H1 (cell line): ENCODE data around the gene UBTD1. TPM values are rescaled to one million over a fixed set of nuclear protein-coding genes. Genes with fewer than 3 reads are reported as not detected.

ENCODE experiments used
- CTCF ChIA-PET: fragments of 300-600 bp; sonication (Branson Sonifier 250); formaldehyde crosslinking; loops from one replicate; lab custom pipeline; 2021; ENCODE audit not compliant: partially characterized antibody; lab: Charles Lee
- POLR2A ChIA-PET: fragments of 300-600 bp; sonication (Branson Sonifier 250); formaldehyde crosslinking; loops from one replicate; lab custom pipeline; 2021; ENCODE audit warnings: inconsistent platforms; ENCODE audit not compliant: partially characterized antibody; lab: Charles Lee
- DNase-seq, 2 experiments: peaks; one replicate each; pipeline versions ENCODE4 v3.0.0 to v3.0.0-alpha.2; 2010 to 2022; ENCODE audit warnings: low spot score in 2 of 2, low read depth in 1 of 2, mixed read lengths in 1 of 2
- FAIRE-seq: peaks from 2 replicates; lab custom pipeline; 2011; peaks lifted over from hg19 to GRCh38; lab: Jason Lieb, UNC
- H2AFZ ChIP-seq: 2 replicates; pipeline ENCODE4 v1.8.1; 2012; ENCODE audit warnings: low read length, inconsistent platforms
- H2AK5ac ChIP-seq: 2 replicates; pipeline ENCODE4 v1.6.1; 2013; ENCODE audit warnings: low read depth, low read length
- H2BK120ac ChIP-seq: replicated peaks from 2 replicates; pipeline ENCODE3; 2013; ENCODE audit warnings: low read depth, low read length, inconsistent platforms
- H2BK12ac ChIP-seq: 2 replicates; pipeline ENCODE4 v1.6.1; 2013; ENCODE audit warnings: low read depth, low read length
- H2BK15ac ChIP-seq: 2 replicates; pipeline ENCODE4 v1.6.1; 2013; ENCODE audit warnings: low read length
- H2BK20ac ChIP-seq: 2 replicates; pipeline ENCODE4 v1.6.1; 2013; ENCODE audit warnings: low read length
- H2BK5ac ChIP-seq: 2 replicates; pipeline ENCODE4 v1.6.1; 2013; ENCODE audit warnings: low read depth, low read length
- H3K14ac ChIP-seq: 2 replicates; pipeline ENCODE4 v1.6.1; 2013; ENCODE audit warnings: inconsistent platforms; ENCODE audit not compliant: insufficient read length
- H3K18ac ChIP-seq: 2 replicates; pipeline ENCODE4 v1.6.1; 2013; ENCODE audit warnings: low read length; ENCODE audit errors: extremely low read depth
- H3K23ac ChIP-seq: 2 replicates; pipeline ENCODE4 v1.6.1; 2013; ENCODE audit warnings: inconsistent platforms; ENCODE audit not compliant: insufficient read length
- H3K23me2 ChIP-seq: 2 replicates; pipeline ENCODE4 v1.6.1; 2013; ENCODE audit warnings: low read depth, low read length
- H3K27ac ChIP-seq: 2 replicates; pipeline ENCODE4 v1.6.1; 2011; ENCODE audit warnings: low read depth, low read length, inconsistent platforms
- H3K27me3 ChIP-seq, 4 experiments: replicated peaks in 1 of 4; 1 replicate in 1 of 4; 2 replicates in 3 of 4; pipeline versions ENCODE4 v1.6.1 to v1.8.1; 2011 to 2013; ENCODE audit warnings: low read length in 3 of 4, mild to moderate bottlenecking in 3 of 4, inconsistent platforms in 2 of 4, mixed read lengths in 2 of 4, moderate library complexity in 1 of 4; ENCODE audit not compliant: control insufficient read depth in 3 of 4, insufficient read depth in 3 of 4; ENCODE audit errors: extremely low read depth in 1 of 4
- H3K36me3 ChIP-seq, 4 experiments: 2 replicates each; pipeline versions ENCODE4 v1.6.1 to v1.8.1; 2011 to 2013; ENCODE audit warnings: mild to moderate bottlenecking in 4 of 4, low read length in 3 of 4, moderate library complexity in 2 of 4, control low read depth in 1 of 4, inconsistent platforms in 1 of 4; ENCODE audit not compliant: insufficient read depth in 4 of 4, control insufficient read depth in 2 of 4
- H3K4ac ChIP-seq: replicated peaks from 2 replicates; pipeline ENCODE3; 2013; ENCODE audit warnings: low read length, low read depth, mixed read lengths, inconsistent platforms; ENCODE audit not compliant: insufficient read length
- H3K4me1 ChIP-seq, 4 experiments: replicated peaks in 1 of 4; 1 replicate in 1 of 4; 2 replicates in 3 of 4; pipeline versions ENCODE4 v1.6.1 to v1.8.1; 2011 to 2013; ENCODE audit warnings: low read length in 3 of 4, inconsistent platforms in 2 of 4, mixed read lengths in 1 of 4; ENCODE audit not compliant: insufficient read depth in 4 of 4, control insufficient read depth in 3 of 4
- H3K4me2 ChIP-seq, 2 experiments: 2 replicates each; pipeline versions ENCODE4 v1.6.1 to v1.8.1; 2011 to 2013; ENCODE audit warnings: low read depth in 2 of 2, low read length in 2 of 2, control low read depth in 1 of 2, inconsistent platforms in 1 of 2, mild to moderate bottlenecking in 1 of 2; ENCODE audit not compliant: insufficient read depth in 1 of 2
- H3K4me3 ChIP-seq, 4 experiments: fragments of 200-600, 300-600 bp in 1 of 4; sonication (generic), shearing (Covaris generic), sonication (Bioruptor Twin) in 1 of 4; 2 replicates each; pipeline versions ENCODE4 v1.5.1 to v1.8.1; 2011 to 2016; ENCODE audit warnings: low read length in 4 of 4, low read depth in 3 of 4, control low read depth in 2 of 4, inconsistent platforms in 2 of 4, mild to moderate bottlenecking in 2 of 4, mixed read lengths in 1 of 4, moderate library complexity in 1 of 4; ENCODE audit not compliant: insufficient read depth in 2 of 4; ENCODE audit errors: extremely low read depth in 1 of 4
- H3K56ac ChIP-seq: replicated peaks from 2 replicates; pipeline ENCODE3; 2013; ENCODE audit warnings: low read depth, mild to moderate bottlenecking, mixed read lengths, low read length, inconsistent platforms; ENCODE audit not compliant: insufficient read length
- H3K79me1 ChIP-seq: 2 replicates; pipeline ENCODE4 v1.6.1; 2013; ENCODE audit warnings: low read depth, low read length, control low read depth
- H3K79me2 ChIP-seq, 2 experiments: 2 replicates each; pipeline versions ENCODE4 v1.6.1 to v1.8.1; 2012 to 2013; ENCODE audit warnings: low read length in 2 of 2, mild to moderate bottlenecking in 2 of 2, inconsistent platforms in 1 of 2; ENCODE audit not compliant: insufficient read depth in 2 of 2, control insufficient read depth in 1 of 2
- H3K9ac ChIP-seq, 4 experiments: replicated peaks in 1 of 4; 1 replicate in 1 of 4; 2 replicates in 3 of 4; pipeline versions ENCODE4 v1.6.1 to v1.8.1; 2011 to 2013; ENCODE audit warnings: low read depth in 3 of 4, low read length in 3 of 4, control low read depth in 2 of 4, mild to moderate bottlenecking in 2 of 4, moderate library complexity in 2 of 4, inconsistent platforms in 1 of 4; ENCODE audit errors: extremely low read depth in 1 of 4
- H3K9me3 ChIP-seq, 2 experiments: 2 replicates each; pipeline versions ENCODE4 v1.6.1 to v1.8.1; 2012 to 2013; ENCODE audit warnings: mild to moderate bottlenecking in 2 of 2, moderate library complexity in 2 of 2, control low read depth in 1 of 2, inconsistent platforms in 1 of 2, low read depth in 1 of 2, low read length in 1 of 2, mixed read lengths in 1 of 2; ENCODE audit not compliant: insufficient read depth in 2 of 2
- H4K20me1 ChIP-seq, 2 experiments: replicated peaks in 1 of 2; 2 replicates each; pipeline versions ENCODE3 to v1.8.1; 2011 to 2013; ENCODE audit warnings: inconsistent platforms in 2 of 2, low read length in 2 of 2, mild to moderate bottlenecking in 1 of 2; ENCODE audit not compliant: insufficient read depth in 2 of 2, control insufficient read depth in 1 of 2
- H4K5ac ChIP-seq: 2 replicates; pipeline ENCODE4 v1.6.1; 2013; ENCODE audit warnings: low read length, low read depth, mixed read lengths, inconsistent platforms; ENCODE audit not compliant: insufficient read length
- H4K8ac ChIP-seq: 2 replicates; pipeline ENCODE4 v1.8.0; 2013; ENCODE audit warnings: mild to moderate bottlenecking, moderate library complexity, low read length, inconsistent platforms; ENCODE audit not compliant: insufficient read depth; ENCODE audit errors: extremely low read depth
- H4K91ac ChIP-seq: replicated peaks from 2 replicates; pipeline ENCODE3; 2013; ENCODE audit warnings: low read length, mixed read lengths, inconsistent platforms; ENCODE audit not compliant: insufficient read length
- WGBS, 2 experiments: shearing (Covaris generic) in 1 of 2; methylation state at CpG; one replicate each; pipeline versions ENCODE4 v1.1.6 to v1.1.7; 2013 to 2015; ENCODE audit warnings: low lambda C conversion rate in 2 of 2, mixed read lengths in 2 of 2, inconsistent platforms in 1 of 2, low coverage in 1 of 2, missing lambda C conversion rate in 1 of 2; ENCODE audit not compliant: insufficient replicate concordance in 2 of 2, insufficient coverage in 1 of 2, insufficient read length in 1 of 2; ENCODE audit errors: extremely low coverage in 1 of 2, missing lambda C conversion rate in 1 of 2; 5-methylcytosine and 5-hydroxymethylcytosine counted together
- polyA plus RNA-seq, 7 experiments: library from polyadenylated mRNA; depleted of rRNA in 3 of 7; stranded (reverse) in 5 of 7; unstranded in 2 of 7; fragments of >200 nt in 5 of 7; fragments of 200-250 nt in 2 of 7; gene quantifications; 1 replicate in 5 of 7; 2 replicates in 1 of 7; 4 replicates in 1 of 7; pipeline versions ENCODE4 v1.2.1 to v1.2.3, GENCODE V29; 2011 to 2013; ENCODE audit warnings: missing spikeins in 2 of 7, mixed read lengths in 2 of 7
- total RNA-seq: library from RNA; stranded (reverse); fragmentation: NEBNext Ultra II Directional; extraction: Animal tissue kit (Norgen Biotek cat#: 25700); gene quantifications from 2 replicates; pipeline ENCODE4 v1.2.1, GENCODE V29; 2021

UBTD1 gene
- total and polyA plus RNA-seq, 2 of the 8 experiments (the other 6 are each of a cell fraction or from before 2014, with no cell fraction given), result 22.3 to 36.2 TPM

DNA sequence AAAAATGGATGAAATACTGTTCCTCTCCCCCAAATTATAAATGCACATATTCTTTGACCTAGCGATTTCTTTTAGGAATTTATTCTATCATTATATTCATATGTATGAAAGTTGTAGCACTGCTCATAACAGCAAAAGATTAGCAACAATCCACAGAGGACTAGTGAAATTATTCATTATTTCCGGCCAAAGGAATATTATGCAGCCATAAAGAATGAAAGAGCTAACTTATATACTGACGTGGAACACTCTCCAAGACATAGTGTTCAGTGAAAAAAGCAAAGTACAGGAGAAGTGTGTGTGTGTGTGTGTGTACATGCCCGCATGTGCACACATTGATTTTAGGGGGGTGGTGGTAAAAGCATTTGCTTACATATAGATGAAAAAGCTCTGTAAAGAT lies 23.8 kb upstream of the UBTD1 start:
- no peaks in the 10 kb centered on the region for H3K27me3 ChIP-seq
- H2AK5ac ChIP-seq, result no peak overlapping the region
- H3K56ac ChIP-seq, result no peak overlapping the region
- POLR2A ChIA-PET, result interaction anchor here (1.7 to 3.7 kb wide), 2 partner anchors 9 to 42 kb away, joined by 3 to 17 read pairs; no protein-coding TSS in a partner anchor
- no peak overlapping the region for H3K9ac ChIP-seq
- 91% methylated on average over 4 of the region's 4 CpGs; no CpG with 5 or more reads in 1 of the 2 experiments for WGBS, 2 experiments
- DNase-seq (no peak), FAIRE-seq (no peak)
- no peak overlapping the region for H4K8ac ChIP-seq
- H3K79me2 ChIP-seq, result peaks cover 0 to 12% of the 10 kb centered on the region in 2 experiments; a peak in 1 of 4 replicates
- H3K23me2 ChIP-seq, result no peaks in the 10 kb centered on the region
- H3K4me1 ChIP-seq, result peaks cover 3 to 7% (median 5%) of the 10 kb centered on the region in 4 experiments; a peak in 5 of 7 replicates
- no peaks in the 10 kb centered on the region for H3K9me3 ChIP-seq
- no peak overlapping the region for H4K91ac ChIP-seq
- no peak overlapping the region for H2BK12ac ChIP-seq
- H3K27ac ChIP-seq, result no peak overlapping the region
- no peak overlapping the region for H2BK20ac ChIP-seq
- no peak overlapping the region for H2AFZ ChIP-seq
- no peak overlapping the region for H3K18ac ChIP-seq
- CTCF ChIA-PET, result interaction anchor here (1.2 to 6.6 kb wide), 3 partner anchors 9 to 137 kb away, joined by 4 to 46 read pairs (median 22); no protein-coding TSS in a partner anchor
- H3K36me3 ChIP-seq, result peaks cover 28 to 74% (median 56%) of the 10 kb centered on the region in 4 experiments
- H3K4ac ChIP-seq, result no peak overlapping the region
- H3K79me1 ChIP-seq, result 0 out of 2 replicates have a peak, but pooled peaks cover 4% of the 10 kb centered on the region
- H3K23ac ChIP-seq, result no peak overlapping the region
- H4K5ac ChIP-seq, result no peak overlapping the region
- no peak overlapping the region for H2BK5ac ChIP-seq
- H3K4me2 ChIP-seq, result no peak overlapping the region
- H3K4me3 ChIP-seq, result no peak overlapping the region
- no peak overlapping the region for H2BK15ac ChIP-seq
- H3K14ac ChIP-seq, result no peak overlapping the region
- H4K20me1 ChIP-seq, result peaks cover 0 to 2% of the 10 kb centered on the region in 2 experiments
- no peak overlapping the region for H2BK120ac ChIP-seq
